ENCODE measurements around the gene RNF20. TPM values are rescaled to one million over a fixed set of nuclear protein-coding genes. Genes with fewer than 3 reads are reported as not detected.
"Not testable (repeated sequence)": the region's sequence is repeated elsewhere in the genome, so short reads cannot be mapped to it uniquely, and the experiment has no call there.

Gene RNF20, protein sequence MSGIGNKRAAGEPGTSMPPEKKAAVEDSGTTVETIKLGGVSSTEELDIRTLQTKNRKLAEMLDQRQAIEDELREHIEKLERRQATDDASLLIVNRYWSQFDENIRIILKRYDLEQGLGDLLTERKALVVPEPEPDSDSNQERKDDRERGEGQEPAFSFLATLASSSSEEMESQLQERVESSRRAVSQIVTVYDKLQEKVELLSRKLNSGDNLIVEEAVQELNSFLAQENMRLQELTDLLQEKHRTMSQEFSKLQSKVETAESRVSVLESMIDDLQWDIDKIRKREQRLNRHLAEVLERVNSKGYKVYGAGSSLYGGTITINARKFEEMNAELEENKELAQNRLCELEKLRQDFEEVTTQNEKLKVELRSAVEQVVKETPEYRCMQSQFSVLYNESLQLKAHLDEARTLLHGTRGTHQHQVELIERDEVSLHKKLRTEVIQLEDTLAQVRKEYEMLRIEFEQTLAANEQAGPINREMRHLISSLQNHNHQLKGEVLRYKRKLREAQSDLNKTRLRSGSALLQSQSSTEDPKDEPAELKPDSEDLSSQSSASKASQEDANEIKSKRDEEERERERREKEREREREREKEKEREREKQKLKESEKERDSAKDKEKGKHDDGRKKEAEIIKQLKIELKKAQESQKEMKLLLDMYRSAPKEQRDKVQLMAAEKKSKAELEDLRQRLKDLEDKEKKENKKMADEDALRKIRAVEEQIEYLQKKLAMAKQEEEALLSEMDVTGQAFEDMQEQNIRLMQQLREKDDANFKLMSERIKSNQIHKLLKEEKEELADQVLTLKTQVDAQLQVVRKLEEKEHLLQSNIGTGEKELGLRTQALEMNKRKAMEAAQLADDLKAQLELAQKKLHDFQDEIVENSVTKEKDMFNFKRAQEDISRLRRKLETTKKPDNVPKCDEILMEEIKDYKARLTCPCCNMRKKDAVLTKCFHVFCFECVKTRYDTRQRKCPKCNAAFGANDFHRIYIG
- 10 to 100 TPM; 55.7 to 70.4 (median 62.6) TPM for polyA plus RNA-seq (ENCODE audit: insufficient read length in 4 of 4)

DNA sequence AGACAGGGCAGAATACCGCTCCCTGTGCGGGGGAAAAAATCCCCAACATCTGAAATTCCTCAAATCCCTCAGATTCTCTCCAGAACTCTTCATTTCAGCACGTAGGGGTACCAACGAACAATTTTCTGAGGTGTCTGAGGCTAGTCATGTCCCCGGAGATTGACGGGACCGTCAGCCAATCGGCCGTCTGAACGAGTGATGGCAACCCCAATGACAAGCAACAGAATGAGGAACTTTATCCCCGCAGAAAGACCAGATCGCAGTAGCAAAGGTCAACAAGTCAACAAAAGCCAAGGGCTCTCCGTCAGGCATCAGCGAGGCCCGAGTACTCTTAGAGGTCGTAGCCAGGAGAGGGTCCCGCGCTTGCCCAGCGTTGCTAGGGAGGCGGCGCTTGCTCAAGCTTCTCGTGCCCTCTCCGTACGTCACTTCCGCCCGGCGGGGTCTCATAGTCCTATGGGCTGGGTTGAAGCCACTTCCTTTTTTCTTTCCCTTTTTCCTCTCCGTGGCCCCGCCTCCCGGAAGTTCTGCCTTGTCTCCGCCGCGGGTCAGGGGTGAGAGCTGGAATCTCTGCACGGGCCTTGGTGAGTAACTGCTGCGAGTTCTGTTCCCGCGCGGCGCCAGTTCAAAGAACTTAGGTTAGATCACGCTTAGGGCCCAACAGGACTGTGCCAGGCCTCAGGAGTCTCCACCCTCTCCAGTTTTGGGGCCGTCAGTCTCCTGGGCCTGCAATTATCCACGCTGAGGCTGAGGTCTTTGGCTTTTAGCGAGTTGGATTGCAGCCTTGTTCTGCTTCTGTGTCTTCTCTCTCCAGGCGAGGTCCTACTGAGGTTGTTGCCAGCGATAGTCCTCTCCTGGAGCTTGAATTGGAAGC is at the start of gene RNF20:
Gene RNF20 (plus strand): TSS at position 520 of the 871 bp plus-strand sequence. CDS start 1,571 bp downstream, outside the sequence.
- peak; percentile 99 for DNase-seq (ENCODE audit: low read depth in 4 of 4, low spot score in 3 of 4)

DNA sequence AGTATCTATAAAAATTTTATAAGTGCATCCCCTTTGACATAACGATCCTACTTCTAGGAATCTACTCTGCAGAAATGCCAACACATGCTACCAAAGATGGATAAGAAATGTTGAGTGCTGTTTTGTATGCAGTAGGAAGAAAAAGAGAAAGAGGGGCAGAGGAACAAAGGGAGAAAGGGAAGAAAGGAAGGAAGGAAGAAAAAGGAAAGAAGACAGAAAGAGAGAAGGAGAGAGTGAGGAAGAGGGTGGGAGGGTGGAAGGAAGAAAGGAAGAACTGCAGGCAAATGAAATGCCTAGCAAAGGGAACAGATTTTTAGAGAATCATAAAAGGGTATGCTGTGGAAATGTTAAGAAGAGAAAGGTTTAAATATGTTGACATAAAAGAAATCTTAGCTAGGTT is 49.6 kb upstream of the RNF20 start:
- DNase-seq (ENCODE audit: low read depth in 4 of 4, low spot score in 3 of 4): no peak

DNA sequence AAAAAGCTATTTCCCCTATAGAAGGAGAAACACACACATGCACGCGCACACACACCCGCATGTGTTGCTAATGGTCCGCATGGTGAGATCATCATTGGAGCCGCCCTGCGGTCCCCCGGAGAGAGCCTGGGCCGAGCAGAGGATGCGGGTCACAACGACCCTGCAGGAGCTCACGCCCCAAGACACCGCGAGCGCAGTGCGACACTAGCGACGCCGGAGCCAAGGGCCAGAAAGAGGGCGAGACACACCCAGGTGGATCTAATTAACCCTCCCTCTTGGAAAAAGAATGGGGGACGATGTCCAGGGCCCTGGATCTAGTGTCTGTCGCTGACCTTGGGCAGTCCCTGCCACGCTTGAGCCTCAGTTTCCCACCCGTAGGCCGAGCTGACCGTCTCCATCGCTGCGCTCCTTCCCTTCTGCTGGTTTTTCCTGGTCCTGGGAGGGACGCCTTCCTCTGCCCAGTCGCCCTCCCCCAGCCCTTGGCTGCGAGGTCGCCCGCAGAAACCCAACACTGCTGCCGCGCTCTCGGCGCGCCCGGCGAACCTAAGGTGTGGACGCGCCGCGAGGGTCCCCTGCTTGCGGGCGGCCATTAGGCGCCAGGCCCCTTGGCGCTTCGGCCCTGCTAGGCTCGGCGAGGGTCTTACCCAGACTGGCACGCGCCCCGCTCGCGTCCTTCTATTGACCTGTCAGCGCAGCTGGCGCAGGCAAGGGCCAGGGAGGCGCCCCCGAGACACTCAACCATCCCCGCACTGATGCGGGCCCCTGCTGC is 47.5 kb upstream of the RNF20 start:
- peak in 3 of 4 donors; percentile 12 to 44 (median 19) for DNase-seq (ENCODE audit: low read depth in 4 of 4, low spot score in 3 of 4)

DNA sequence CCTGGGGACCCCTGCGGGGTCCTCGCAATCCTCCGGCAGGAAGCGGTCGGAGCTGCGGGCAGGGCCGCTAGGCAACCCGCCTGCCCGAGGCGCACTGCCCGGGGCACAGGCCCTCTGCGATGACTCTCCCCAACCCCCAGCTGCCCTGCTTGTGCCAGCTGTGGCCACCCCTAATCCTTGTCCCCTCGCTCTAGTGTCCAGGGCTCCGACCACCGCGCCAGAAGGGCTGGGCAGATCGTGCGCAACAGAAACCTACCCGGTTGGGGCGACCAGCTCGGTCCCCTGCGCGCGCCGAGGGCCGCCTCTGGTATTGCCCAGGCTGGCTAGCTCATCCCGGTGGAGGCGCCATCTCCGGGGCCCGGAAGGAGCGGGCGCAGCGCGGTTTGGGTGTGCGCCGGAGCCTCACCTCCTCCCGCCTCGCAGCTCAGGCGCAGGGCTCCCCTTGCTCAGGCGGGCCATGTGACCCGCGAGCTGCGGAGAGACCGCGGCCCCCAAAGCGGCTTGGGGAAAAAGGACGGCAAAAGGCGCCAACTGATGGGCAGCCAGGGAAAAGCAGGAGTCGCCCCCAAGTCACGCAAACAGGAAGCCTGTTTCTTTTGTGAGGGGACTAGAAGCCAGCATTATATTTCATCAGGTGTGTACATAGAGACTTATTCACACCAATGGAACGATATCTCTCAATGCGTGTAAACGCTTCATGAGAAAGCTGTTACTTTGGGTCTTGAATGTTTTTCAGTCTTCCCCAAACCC is 46.8 kb upstream of the RNF20 start:
- peak in 3 of 4 donors; percentile 37 to 57 (median 41) for DNase-seq (ENCODE audit: low read depth in 4 of 4, low spot score in 3 of 4)

DNA sequence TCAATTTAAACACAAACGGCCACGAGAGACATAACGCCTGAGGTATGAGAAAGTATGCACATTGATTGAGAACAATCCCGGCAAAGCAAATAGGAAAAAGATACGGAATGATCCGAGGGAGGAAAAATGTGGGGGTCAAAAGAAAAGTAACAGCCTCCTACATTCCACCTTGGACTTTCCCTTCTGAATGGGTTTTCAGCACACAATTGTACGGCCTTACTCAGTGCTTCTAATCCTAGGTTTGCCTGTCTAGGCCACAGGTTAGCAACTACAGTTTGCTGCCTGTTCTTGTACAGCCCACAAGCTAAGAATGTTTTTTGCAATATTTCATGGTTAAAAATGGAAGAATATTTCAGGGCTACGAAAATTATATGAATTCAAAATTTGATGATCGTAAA is 46.2 kb upstream of the RNF20 start:
- no peak for DNase-seq (ENCODE audit: low read depth in 4 of 4, low spot score in 3 of 4)

DNA sequence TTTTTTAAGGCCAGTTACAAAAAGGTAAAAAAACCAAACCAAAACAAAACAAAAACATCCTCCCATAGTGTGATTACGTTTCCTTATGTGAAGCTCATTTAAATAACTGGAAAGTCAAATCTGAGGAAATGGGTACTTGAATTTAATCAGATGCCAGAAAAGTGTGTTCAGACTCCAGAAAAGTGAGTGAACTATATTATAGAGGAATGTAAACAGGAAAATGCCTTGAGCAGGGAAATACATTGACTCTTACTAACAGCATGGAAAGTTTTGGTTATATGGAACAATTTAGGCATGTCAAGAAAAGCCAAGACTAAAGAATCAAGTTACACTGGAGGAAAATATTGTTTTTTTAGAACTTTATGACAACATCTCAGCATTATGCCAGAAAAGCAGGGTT is 37.8 kb upstream of the RNF20 start:
- DNase-seq (ENCODE audit: low read depth in 4 of 4, low spot score in 3 of 4): no peak

DNA sequence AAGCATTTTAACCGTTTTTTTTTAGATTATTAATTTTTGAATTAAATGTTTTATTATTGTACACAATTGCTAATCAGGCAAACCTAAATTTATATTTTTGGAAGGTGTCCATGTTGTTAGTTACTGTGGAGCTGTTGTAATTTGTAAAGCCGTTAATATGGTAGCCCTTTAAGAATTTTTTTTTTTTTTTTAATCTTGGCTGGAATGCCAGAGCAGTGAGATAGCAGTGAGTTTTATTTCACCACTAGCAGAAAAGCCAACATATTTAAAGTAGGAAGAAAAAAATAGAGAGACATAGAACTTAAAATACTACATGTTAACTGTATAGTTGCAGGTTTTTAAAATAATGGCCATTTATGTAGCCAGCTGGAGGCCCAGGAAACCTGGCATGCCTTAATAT is 35.3 kb upstream of the RNF20 start:
- DNase-seq (ENCODE audit: low read depth in 4 of 4, low spot score in 3 of 4): no peak

DNA sequence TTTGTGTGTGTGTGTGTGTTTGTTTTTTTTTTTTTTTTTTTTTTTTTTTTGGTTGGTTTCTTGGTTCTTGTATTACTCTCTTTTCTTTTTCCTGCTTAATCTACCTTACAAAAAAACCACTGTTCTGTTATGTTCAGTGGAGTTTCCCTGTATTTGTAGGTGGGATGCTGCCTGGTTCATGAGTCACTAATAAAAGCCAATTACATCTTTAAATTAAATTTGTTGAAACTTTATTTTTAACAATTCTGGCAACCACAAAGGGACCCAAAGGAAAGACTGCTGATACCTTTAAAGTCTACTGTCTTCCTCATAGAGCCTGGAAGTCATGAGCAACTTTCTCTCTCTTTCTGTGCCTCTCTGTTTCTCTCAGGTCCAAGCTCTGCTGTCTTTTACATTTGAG is 29.5 kb upstream of the RNF20 start:
- DNase-seq (ENCODE audit: low read depth in 4 of 4, low spot score in 3 of 4): no peak

DNA sequence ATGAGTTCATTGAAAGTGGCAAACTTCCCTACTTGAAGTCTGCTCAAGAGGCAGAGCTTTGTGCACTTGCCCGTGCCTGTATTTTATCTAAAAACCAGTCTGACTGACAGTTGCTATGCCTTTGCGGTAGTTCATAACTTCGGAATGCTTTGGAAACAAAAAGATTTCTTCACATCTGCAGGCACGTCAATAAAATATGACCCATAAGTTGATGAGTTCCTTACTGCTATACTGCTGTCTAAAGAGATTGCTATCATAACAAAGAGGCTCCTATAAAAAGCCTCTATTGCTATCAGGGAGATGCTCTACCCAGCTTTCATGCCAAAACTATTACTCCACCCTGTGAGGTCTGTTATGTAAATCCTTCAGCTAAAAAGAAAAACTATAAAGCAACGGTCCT is 25.4 kb upstream of the RNF20 start:
- DNase-seq (ENCODE audit: low read depth in 4 of 4, low spot score in 3 of 4): no peak

DNA sequence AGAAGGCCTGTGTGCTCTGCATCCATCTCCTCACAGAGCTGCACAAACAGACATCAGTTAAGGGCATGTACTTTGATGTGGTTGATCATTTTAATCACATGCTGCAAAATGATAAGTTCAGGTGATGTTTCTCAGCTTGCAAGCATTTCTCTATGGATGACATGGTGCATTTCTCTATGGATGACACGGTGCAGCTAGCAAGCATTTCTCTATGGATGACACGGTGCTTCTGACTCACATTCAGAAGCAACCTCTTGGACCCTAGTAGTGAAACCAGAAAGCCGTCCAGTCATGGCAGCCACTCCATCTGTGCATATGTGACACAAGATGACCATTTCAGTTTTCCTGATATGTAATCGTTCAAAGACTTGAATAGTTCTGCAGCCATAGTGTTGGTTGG is 24.1 kb upstream of the RNF20 start:
- no peak for DNase-seq (ENCODE audit: low read depth in 4 of 4, low spot score in 3 of 4)

DNA sequence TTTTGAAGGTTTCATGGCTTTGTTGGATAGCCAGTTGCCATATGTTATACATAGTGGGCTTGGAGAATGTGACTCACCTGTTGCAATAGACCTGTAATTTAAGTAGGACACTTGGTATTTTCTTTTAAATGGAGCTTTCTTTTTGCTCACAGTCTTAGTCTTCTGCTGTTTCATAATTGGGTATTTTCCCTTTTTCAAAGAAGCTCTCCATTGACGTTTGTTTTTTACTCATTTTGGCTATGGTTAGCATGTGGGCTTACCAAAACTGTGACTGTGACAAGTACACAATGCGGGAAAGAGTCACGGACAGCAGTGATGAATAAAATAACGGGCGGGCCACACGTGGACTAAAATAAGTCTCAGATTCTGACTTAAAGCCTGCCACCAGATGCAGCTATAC is 23.2 kb upstream of the RNF20 start:
- DNase-seq (ENCODE audit: low read depth in 4 of 4, low spot score in 3 of 4): no peak

DNA sequence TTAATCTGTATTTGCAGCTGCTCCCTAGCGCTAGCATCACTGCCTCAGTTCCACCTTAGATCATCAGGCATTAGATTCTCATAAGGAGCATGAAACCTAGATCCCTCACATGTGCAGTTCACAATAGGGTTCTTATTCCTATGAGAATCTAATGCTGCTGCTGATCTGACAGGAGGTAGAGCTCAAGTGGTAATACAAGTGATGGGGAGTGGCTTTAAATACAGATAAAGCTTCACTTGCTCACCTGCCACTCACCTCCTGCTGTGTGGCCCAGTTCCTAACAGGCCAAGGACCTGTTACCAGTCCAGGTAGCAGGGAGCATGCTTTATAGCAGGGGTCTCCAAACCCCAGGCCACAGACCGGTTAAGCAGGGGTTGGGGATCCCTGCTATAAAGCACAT is 22.6 kb upstream of the RNF20 start:
- DNase-seq (ENCODE audit: low read depth in 4 of 4, low spot score in 3 of 4): no peak

DNA sequence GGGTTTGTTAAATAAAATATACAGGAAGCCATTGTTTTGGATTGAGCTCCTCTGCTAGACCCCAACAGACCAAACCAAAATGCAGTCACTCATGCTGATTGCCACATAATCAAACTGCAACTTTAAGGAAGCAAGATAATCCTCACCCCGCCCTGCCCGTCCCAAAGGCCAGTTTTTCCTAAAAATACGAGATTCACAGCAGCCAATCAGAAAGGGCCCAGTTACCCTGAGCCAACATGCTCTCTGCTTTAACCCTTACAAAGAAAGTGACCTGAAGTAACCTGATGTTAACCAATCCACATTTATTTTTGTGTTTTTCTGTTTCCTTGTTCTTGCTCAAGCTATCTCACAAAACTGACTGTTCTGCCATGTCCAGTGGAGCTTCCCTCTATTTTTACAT is 21.5 kb upstream of the RNF20 start:
- DNase-seq (ENCODE audit: low read depth in 4 of 4, low spot score in 3 of 4): no peak

DNA sequence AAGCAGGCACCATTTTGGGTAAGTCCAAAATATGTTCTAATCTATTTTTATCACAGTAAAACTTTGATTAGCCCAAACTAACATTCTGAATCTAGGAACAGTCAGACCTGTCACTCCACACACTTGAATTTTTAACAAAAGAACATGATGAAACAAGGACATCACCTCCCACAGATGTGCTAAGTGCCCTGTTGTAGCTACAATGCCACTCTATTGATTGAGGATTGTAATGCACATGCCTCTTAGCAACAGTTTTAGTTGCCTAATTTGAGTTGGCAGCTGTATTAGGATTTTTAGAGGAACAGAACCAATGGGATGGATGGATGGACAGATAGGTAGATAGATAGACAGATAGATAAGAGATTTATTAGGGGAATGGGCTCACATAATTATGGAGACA is 20.3 kb upstream of the RNF20 start:
- DNase-seq (ENCODE audit: low read depth in 4 of 4, low spot score in 3 of 4): no peak

DNA sequence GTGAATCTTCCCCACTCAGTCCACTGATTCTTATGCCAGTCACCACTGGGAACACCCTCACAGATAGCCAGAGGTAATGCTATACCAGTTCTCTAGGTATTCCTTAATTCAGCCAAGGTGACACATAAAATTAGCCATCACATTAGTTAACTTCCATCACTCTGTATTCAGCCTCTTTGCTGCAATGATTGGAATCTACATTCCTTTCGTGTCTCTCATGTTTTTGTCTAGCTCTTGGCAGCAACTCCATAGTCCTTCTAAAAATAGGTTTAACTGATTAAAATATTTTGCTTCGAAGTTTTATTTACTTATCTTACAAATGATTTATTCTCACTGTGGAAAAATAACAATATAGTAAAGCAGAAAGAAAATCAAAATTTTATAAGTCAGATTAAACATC is 19.6 kb upstream of the RNF20 start:
- no peak for DNase-seq (ENCODE audit: low read depth in 4 of 4, low spot score in 3 of 4)

DNA sequence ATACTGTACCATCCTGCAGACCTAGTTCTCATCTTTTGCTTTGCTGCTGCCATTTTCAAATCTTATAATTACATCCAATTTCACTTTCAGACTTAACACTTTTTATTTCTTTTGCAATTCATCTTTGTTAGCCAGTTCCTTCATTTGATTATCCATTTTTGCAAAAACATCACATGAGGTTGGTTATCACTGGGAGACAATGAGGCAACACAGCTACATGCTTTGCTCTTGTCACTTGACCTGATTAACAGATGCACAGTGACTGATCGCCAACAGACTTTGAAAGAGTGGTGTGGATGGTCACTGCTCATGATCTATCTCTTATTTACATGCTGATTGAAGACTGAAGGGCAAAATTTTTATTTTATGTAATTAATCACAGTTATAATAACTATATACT is 17.0 kb upstream of the RNF20 start:
- no peak for DNase-seq (ENCODE audit: low read depth in 4 of 4, low spot score in 3 of 4)

DNA sequence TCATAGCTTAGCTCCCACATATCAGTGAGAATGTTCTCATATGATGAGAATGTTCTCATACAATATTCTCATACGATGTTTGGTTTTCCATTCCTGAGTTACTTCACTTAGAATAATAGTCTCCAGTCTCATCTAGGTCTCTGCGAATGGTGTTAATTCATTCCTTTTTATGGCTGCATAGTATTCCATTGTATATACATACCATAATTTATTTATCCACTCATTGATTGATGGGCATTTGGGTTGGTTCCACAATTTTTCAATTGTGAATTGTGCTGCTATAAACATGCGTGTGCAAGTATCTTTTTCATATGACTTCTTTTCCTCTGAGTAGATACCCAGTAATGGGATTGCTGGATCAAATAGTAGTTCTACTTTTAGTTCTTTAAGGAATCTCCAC is 15.2 kb upstream of the RNF20 start:
- not testable (repeated sequence) for DNase-seq (ENCODE audit: low read depth in 4 of 4, low spot score in 3 of 4)

DNA sequence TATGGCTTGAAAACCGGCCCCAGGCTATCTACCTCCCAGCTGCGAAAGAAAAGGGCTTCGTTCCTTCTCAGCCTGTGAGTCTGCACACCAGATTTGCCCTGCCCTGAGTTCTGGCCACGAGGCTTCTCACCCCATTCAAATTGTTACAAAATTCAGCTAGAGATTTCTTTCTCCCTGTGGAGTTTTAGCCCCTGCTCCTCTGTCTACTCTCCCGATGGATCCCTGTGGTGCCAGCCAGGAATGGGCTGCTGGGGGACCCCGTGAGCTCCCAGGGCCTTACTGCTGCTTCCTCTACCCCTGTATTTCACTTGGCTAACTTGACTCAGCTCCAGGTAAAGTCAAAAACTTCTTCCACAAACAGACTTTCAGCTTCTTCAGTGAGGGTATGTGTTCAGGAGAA is 9.3 kb upstream of the RNF20 start:
- no peak for DNase-seq (ENCODE audit: low read depth in 4 of 4, low spot score in 3 of 4)

DNA sequence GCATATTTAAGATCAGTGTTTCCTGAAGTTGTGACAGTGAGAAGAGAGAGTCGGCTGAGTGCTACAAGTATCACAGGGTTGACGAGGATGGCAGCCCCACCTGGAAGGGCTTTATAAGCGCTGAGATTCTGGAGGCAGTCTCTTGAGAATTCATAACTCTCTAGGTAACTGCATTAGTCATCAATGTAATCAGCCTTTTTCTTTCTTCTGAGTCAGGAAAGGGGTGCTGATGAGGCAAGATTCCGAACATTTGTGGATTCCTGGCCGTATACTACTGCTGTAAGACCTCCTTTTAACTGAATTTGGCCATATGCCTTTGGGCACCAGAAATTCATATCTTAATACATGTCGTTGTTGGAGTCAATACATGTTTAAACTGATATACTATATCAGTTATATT is 6.6 kb upstream of the RNF20 start:
- no peak for DNase-seq (ENCODE audit: low read depth in 4 of 4, low spot score in 3 of 4)
